IMR-90 (cell line): ENCODE results near the gene MYOF. TPM values are rescaled to one million over a fixed set of nuclear protein-coding genes. Genes with fewer than 3 reads are reported as not detected.

ENCODE experiments used
- USF2 ChIP-seq: fragments of 150-350 bp; IDR thresholded peaks from 2 replicates; pipeline ENCODE4 v1.6.1; 2017; ENCODE audit warnings: mild to moderate bottlenecking, antibody characterized with exemption, low read length, low read depth
- polyA plus RNA-seq, 3 experiments: library from polyadenylated mRNA; depleted of rRNA; stranded (reverse); fragments of >200 nt; gene quantifications; 2 replicates each; pipeline ENCODE4 v1.2.3, GENCODE V29; 2012; ENCODE audit warnings: low replicate concordance in 1 of 3
- total RNA-seq: library from RNA; depleted of rRNA; stranded (reverse); fragments of >200 nt; gene quantifications from 2 replicates; pipeline ENCODE4 v1.2.3, GENCODE V29; 2012
- TF ChIP-seq, protein P1 (sequence below): conservative IDR thresholded peaks from 2 replicates; pipeline ENCODE4 v1.5.1; 2012; ENCODE audit warnings: mild to moderate bottlenecking, low read depth, low read length, improper control_type of control experiment

Gene MYOF
- total and polyA plus RNA-seq, 2 of the 4 experiments (the other 2 are of a cell fraction), result 221 to 281 TPM

GRCh38 chr10:93465806-93466675 lies 16.1 kb downstream of the MYOF start (continued):
- TF ChIP-seq, protein P1, sequence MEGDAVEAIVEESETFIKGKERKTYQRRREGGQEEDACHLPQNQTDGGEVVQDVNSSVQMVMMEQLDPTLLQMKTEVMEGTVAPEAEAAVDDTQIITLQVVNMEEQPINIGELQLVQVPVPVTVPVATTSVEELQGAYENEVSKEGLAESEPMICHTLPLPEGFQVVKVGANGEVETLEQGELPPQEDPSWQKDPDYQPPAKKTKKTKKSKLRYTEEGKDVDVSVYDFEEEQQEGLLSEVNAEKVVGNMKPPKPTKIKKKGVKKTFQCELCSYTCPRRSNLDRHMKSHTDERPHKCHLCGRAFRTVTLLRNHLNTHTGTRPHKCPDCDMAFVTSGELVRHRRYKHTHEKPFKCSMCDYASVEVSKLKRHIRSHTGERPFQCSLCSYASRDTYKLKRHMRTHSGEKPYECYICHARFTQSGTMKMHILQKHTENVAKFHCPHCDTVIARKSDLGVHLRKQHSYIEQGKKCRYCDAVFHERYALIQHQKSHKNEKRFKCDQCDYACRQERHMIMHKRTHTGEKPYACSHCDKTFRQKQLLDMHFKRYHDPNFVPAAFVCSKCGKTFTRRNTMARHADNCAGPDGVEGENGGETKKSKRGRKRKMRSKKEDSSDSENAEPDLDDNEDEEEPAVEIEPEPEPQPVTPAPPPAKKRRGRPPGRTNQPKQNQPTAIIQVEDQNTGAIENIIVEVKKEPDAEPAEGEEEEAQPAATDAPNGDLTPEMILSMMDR, result no peak
- TF ChIP-seq USF2, result peak; percentile 68
